Omental fat pad (tissue), 4 donors: Measurements from ENCODE around the gene IL1RAP. TPM values are rescaled to one million over a fixed set of nuclear protein-coding genes. Genes with fewer than 3 reads are reported as not detected.

ENCODE experiments used
- ATAC-seq: fragments of 150-250 bp; one replicate; pipeline ENCODE4 v1.9.1; 2016; ENCODE audit warnings: mild to moderate bottlenecking, moderate library complexity; ENCODE audit not compliant: low FRiP score
- DNase-seq: peaks from one replicate; pipeline ENCODE4 v3.0.0-alpha.2; 2019; ENCODE audit warnings: low spot score
- total RNA-seq, 4 donors: library from RNA; depleted of rRNA; stranded (reverse); fragments of >200 nt; gene quantifications; one replicate each; pipeline ENCODE4 v1.1.0, GENCODE V29; 2016
- TF ChIP-seq, protein P1 (sequence below), 3 donors: fragments of 450-650 bp; IDR thresholded peaks; one replicate each; pipeline ENCODE4 v1.5.1; 2016 to 2017; ENCODE audit warnings: antibody characterized with exemption in 3 of 3, mild to moderate bottlenecking in 3 of 3, moderate library complexity in 2 of 3

Gene IL1RAP
- total RNA-seq, 4 donors from 2014 or later, result 10.5 to 75.3 (median 23.4) TPM

DNA sequence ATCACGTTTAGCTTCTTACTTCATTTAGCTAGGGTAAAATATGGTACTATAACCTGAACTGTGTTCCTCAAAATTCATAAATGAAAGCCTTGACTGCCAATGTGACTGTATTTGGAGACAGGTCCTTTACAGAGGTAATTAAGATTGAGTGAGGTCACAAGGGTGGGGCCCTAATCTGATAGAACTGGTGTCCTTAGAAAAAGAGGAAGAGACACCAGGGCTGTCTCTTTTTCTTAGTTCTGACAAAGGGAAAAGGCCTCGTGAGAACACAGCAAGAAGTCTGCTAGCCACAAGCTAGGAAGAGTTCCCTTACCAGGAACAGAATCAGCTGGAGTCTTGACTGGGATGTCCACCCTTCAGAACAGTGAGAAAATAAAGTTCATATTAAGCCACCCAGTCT is 185.9 kb downstream of the IL1RAP start:
- ATAC-seq (no peak), DNase-seq (no peak)
- TF ChIP-seq, protein P1, sequence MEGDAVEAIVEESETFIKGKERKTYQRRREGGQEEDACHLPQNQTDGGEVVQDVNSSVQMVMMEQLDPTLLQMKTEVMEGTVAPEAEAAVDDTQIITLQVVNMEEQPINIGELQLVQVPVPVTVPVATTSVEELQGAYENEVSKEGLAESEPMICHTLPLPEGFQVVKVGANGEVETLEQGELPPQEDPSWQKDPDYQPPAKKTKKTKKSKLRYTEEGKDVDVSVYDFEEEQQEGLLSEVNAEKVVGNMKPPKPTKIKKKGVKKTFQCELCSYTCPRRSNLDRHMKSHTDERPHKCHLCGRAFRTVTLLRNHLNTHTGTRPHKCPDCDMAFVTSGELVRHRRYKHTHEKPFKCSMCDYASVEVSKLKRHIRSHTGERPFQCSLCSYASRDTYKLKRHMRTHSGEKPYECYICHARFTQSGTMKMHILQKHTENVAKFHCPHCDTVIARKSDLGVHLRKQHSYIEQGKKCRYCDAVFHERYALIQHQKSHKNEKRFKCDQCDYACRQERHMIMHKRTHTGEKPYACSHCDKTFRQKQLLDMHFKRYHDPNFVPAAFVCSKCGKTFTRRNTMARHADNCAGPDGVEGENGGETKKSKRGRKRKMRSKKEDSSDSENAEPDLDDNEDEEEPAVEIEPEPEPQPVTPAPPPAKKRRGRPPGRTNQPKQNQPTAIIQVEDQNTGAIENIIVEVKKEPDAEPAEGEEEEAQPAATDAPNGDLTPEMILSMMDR (IDR thresholded peaks at IDR 0.05), result no peak

DNA sequence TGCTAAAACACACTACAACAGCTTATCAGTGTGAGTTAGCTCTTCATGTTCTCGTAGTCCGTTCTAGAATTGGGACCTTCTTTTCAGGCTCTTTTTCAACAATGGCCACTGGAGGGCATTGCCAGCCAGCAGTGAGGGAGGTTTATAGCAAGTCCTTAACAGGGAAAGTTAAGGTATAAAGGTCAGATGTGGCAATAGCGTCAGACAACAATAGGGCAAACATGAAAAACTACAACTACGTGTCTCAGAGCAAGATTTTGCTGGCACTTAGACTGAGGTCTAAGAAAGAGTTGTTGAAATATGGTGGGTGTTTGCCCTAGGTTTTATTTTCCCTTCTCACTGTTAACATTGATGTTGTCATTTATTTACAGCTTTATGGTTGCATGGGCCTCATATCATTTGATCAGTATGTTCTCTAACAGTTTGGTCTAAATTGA is 187.2 kb downstream of the IL1RAP start:
- ATAC-seq (peak; percentile 88), DNase-seq (no peak)
- TF ChIP-seq, protein P1 (IDR thresholded peaks at IDR 0.05), result no peak

DNA sequence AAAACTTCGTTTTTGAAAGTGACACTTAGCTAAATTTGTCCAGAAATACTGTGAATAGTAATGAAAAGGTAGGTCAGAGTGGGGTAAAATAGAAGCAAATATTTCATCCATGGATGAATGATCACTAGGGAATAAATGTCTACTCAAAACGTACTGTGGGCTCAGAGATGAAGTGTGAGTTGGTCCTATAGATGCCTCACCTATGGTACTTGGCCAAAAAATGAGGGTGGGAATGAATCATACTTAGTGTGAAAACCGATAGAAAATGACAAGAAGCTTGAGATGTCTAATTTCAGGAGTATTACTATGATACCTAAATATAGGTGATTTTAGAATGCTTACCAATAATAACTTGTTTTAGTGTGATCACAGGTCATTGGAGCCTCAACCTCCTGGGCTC is 192.7 kb downstream of the IL1RAP start:
- ATAC-seq (no peak), DNase-seq (no peak)
- TF ChIP-seq, protein P1 (IDR thresholded peaks at IDR 0.05), result no peak

Other genes with a start within 250 kb of the IL1RAP start
- gene CLDN1, start 191.6 kb upstream of the IL1RAP start, total RNA-seq, result 100 to 1,000 TPM in 1 of 4 donors, 10 to 100 TPM in 2, 1 to 10 TPM in 1; 2.7 to 184 (median 58.3) TPM
- gene CLDN16, start 125.9 kb upstream of the IL1RAP start, total RNA-seq, result under 1 TPM in 1 of 4 donors, not detected in 3; 0.37 TPM
- not detected for gene TMEM207, start 64.2 kb upstream of the IL1RAP start, total RNA-seq